ENCODE measurements around the gene CZIB.

CZIB gene

GRCh38 chr1:53260631-53261247 is 40.3 kb upstream of the CZIB start:
- DNase-seq (ENCODE audit: low spot score) = no peak
- no peak for TF ChIP-seq CTCF (IDR thresholded peaks at IDR 0.05; ENCODE audit: extremely low read depth, missing control alignments)

GRCh38 chr1:53259932-53260331 is 39.5 kb upstream of the CZIB start:
- DNase-seq (ENCODE audit: low spot score) = no peak
- TF ChIP-seq CTCF (IDR thresholded peaks at IDR 0.05; ENCODE audit: extremely low read depth, missing control alignments) = no peak

- no peak for TF ChIP-seq CTCF (IDR thresholded peaks at IDR 0.05; ENCODE audit: extremely low read depth, missing control alignments)
- DNase-seq (ENCODE audit: low spot score) = no peak
Observed at GRCh38 chr1:53258216-53258615, 37.8 kb upstream of the CZIB start.

- no peak for TF ChIP-seq CTCF (IDR thresholded peaks at IDR 0.05; ENCODE audit: extremely low read depth, missing control alignments)
- DNase-seq (ENCODE audit: low spot score) = no peak
Observed at GRCh38 chr1:53257454-53258081, 37.1 kb upstream of the CZIB start.

- no peak for TF ChIP-seq CTCF (IDR thresholded peaks at IDR 0.05; ENCODE audit: extremely low read depth, missing control alignments)
- DNase-seq (ENCODE audit: low spot score) = no peak
Observed at GRCh38 chr1:53256511-53257453, 36.3 kb upstream of the CZIB start.

- TF ChIP-seq CTCF (IDR thresholded peaks at IDR 0.05; ENCODE audit: extremely low read depth, missing control alignments) = no peak
- DNase-seq (ENCODE audit: low spot score) = no peak
Observed at GRCh38 chr1:53255031-53255430, 34.6 kb upstream of the CZIB start.

Measured in GM20000 (cell line).